ENCODE results near the gene HDAC11. TPM values are rescaled to one million over a fixed set of nuclear protein-coding genes. Genes with fewer than 3 reads are reported as not detected.

The HDAC11 gene
- total and polyA plus RNA-seq, 9 of the 15 experiments (the other 6 are each of a cell fraction or from before 2014, with no cell fraction given), result 0.60 to 6.0 (median 4.5) TPM

DNA sequence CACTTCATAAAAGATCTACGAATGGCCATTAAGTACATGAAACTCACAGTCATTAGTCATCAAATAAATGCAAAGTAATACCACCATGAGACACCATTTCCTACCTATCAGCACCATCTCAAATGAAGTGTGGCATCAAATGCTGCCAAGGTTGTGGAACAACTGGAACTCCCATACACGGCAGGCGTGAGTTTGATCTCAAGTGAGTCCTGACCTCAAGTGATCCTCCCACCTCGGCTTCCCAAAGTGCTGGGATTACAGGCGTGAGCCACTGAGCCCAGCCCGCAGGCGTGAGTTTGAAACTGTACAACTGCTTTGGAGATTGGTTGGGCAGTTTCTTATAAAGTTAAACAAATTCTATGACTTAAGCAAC is 28.8 kb upstream of the HDAC11 start (continued):
- TF ChIP-seq ZFX (CRISPR knock-in tag; IDR thresholded peaks at IDR 0.05), result no peak
- TF ChIP-seq ZFP1 (CRISPR knock-in tag; IDR thresholded peaks at IDR 0.05), result no peak
- peak; percentile 72 to 76 for TF ChIP-seq NRF1 (conservative IDR thresholded peaks at IDR 0.05 in 1 of 2, IDR thresholded peaks at IDR 0.05 in 1 of 2)
- TF ChIP-seq SMARCE1 (IDR thresholded peaks at IDR 0.05), result peak; percentile 73
- TF ChIP-seq, protein P1, sequence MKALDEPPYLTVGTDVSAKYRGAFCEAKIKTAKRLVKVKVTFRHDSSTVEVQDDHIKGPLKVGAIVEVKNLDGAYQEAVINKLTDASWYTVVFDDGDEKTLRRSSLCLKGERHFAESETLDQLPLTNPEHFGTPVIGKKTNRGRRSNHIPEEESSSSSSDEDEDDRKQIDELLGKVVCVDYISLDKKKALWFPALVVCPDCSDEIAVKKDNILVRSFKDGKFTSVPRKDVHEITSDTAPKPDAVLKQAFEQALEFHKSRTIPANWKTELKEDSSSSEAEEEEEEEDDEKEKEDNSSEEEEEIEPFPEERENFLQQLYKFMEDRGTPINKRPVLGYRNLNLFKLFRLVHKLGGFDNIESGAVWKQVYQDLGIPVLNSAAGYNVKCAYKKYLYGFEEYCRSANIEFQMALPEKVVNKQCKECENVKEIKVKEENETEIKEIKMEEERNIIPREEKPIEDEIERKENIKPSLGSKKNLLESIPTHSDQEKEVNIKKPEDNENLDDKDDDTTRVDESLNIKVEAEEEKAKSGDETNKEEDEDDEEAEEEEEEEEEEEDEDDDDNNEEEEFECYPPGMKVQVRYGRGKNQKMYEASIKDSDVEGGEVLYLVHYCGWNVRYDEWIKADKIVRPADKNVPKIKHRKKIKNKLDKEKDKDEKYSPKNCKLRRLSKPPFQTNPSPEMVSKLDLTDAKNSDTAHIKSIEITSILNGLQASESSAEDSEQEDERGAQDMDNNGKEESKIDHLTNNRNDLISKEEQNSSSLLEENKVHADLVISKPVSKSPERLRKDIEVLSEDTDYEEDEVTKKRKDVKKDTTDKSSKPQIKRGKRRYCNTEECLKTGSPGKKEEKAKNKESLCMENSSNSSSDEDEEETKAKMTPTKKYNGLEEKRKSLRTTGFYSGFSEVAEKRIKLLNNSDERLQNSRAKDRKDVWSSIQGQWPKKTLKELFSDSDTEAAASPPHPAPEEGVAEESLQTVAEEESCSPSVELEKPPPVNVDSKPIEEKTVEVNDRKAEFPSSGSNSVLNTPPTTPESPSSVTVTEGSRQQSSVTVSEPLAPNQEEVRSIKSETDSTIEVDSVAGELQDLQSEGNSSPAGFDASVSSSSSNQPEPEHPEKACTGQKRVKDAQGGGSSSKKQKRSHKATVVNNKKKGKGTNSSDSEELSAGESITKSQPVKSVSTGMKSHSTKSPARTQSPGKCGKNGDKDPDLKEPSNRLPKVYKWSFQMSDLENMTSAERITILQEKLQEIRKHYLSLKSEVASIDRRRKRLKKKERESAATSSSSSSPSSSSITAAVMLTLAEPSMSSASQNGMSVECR (CRISPR knock-in tag; IDR thresholded peaks at IDR 0.05), result no peak
- TF ChIP-seq SRSF3 (IDR thresholded peaks at IDR 0.05; ENCODE audit: insufficient read depth, low read length), result no peak
- no peak for TF ChIP-seq TAF9B (IDR thresholded peaks at IDR 0.05; ENCODE audit: partially characterized antibody)
- TF ChIP-seq SP2 (IDR thresholded peaks at IDR 0.05; ENCODE audit: extremely low read depth, low read depth, low read length, poor library complexity, severe bottlenecking), result no peak
- no peak for TF ChIP-seq PHB (CRISPR knock-in tag; IDR thresholded peaks at IDR 0.05)
- TF ChIP-seq NCOA4 (IDR thresholded peaks at IDR 0.05; ENCODE audit: partially characterized antibody), result no peak
- TF ChIP-seq, protein P2, sequence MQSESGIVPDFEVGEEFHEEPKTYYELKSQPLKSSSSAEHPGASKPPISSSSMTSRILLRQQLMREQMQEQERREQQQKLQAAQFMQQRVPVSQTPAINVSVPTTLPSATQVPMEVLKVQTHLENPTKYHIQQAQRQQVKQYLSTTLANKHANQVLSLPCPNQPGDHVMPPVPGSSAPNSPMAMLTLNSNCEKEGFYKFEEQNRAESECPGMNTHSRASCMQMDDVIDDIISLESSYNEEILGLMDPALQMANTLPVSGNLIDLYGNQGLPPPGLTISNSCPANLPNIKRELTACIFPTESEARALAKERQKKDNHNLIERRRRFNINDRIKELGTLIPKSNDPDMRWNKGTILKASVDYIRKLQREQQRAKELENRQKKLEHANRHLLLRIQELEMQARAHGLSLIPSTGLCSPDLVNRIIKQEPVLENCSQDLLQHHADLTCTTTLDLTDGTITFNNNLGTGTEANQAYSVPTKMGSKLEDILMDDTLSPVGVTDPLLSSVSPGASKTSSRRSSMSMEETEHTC (IDR thresholded peaks at IDR 0.05), result no peak
- TF ChIP-seq TAF15 (IDR thresholded peaks at IDR 0.05; ENCODE audit: low read depth, low read length), result no peak
- TF ChIP-seq CBX8 (IDR thresholded peaks at IDR 0.05; ENCODE audit: borderline replicate concordance, extremely low read depth, low read depth, low read length, poor library complexity, severe bottlenecking), result no peak
- no peak for TF ChIP-seq ZNF311 (CRISPR knock-in tag; IDR thresholded peaks at IDR 0.05)
- TF ChIP-seq PTBP1 (IDR thresholded peaks at IDR 0.05; ENCODE audit: low read depth, low read length), result no peak
- TF ChIP-seq HDAC1 (IDR thresholded peaks at IDR 0.05), result no peak
- no peak for TF ChIP-seq NFIC (IDR thresholded peaks at IDR 0.05)
- TF ChIP-seq, protein P3, sequence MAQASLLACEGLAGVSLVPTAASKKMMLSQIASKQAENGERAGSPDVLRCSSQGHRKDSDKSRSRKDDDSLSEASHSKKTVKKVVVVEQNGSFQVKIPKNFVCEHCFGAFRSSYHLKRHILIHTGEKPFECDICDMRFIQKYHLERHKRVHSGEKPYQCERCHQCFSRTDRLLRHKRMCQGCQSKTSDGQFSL (CRISPR knock-in tag; IDR thresholded peaks at IDR 0.05), result no peak
- TF ChIP-seq, protein P3 (tag; IDR thresholded peaks at IDR 0.05), result no peak
- 0 out of 2 replicates have a peak, but pooled peaks have one; percentile 29 for TF ChIP-seq ZEB2 (IDR thresholded peaks at IDR 0.05)

All from K562 (cell line).